22Rv1 (cell line): ENCODE results near the gene COL12A1.

Experiments used
- CTCF ChIP-seq: fragments of 450-650 bp; IDR thresholded peaks from 2 replicates; pipeline ENCODE4 v1.5.1; 2017; ENCODE audit warnings: mild to moderate bottlenecking
- ZFX ChIP-seq: fragments of 450-650 bp; IDR thresholded peaks from 2 replicates; pipeline ENCODE4 v1.6.1; 2017; ENCODE audit warnings: antibody characterized with exemption, borderline replicate concordance

GRCh38 chr6:75201021-75201420 lies 4.8 kb downstream of the COL12A1 start:
- TF ChIP-seq CTCF (no peak), ZFX (no peak)
